ENCODE results near the gene ADD3. TPM values are rescaled to one million over a fixed set of nuclear protein-coding genes. Genes with fewer than 3 reads are reported as not detected.

The ADD3 gene
- total RNA-seq, 1 experiment from 2014 or later = 86.7 TPM

DNA sequence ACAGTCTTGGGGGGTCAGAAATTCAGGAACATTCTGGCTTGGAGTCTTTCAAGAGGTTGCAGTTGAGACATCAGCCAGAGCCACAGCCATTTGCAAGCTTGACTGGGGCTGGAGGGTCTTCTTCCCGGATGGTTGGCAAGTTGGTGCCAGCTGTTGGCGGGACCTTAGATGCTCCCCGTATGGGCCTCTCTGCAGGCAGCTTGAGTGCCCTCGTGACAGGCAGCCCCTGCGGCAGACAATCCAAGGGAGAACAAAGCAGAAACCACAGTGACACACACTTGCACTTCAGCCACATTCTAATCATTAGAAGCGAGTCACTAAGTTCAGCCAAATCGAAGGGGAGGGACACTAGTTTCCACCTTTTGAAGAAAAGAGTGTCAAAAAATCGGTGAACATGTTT, 140.2 kb downstream of the ADD3 start:
- Mint-ChIP-seq H3K27me3 (ENCODE audit: low read depth) (peaks cover 57% of the 10 kb centered on the region), H3K4me3 (no peak overlapping the region), H3K27ac (no peak overlapping the region), H3K9me3 (no peaks in the 10 kb centered on the region), H3K4me1 (peaks cover 3% of the 10 kb centered on the region), H3K36me3 (no peaks in the 10 kb centered on the region)
- CTCF ChIA-PET = interaction anchor here (1.0 kb wide), 1 partner anchor 10 kb away, joined by 4 read pairs; no protein-coding TSS in a partner anchor
- ATAC-seq = no peak
- DNase-seq (ENCODE audit: low spot score) = no peak
- TF ChIP-seq, protein P1, sequence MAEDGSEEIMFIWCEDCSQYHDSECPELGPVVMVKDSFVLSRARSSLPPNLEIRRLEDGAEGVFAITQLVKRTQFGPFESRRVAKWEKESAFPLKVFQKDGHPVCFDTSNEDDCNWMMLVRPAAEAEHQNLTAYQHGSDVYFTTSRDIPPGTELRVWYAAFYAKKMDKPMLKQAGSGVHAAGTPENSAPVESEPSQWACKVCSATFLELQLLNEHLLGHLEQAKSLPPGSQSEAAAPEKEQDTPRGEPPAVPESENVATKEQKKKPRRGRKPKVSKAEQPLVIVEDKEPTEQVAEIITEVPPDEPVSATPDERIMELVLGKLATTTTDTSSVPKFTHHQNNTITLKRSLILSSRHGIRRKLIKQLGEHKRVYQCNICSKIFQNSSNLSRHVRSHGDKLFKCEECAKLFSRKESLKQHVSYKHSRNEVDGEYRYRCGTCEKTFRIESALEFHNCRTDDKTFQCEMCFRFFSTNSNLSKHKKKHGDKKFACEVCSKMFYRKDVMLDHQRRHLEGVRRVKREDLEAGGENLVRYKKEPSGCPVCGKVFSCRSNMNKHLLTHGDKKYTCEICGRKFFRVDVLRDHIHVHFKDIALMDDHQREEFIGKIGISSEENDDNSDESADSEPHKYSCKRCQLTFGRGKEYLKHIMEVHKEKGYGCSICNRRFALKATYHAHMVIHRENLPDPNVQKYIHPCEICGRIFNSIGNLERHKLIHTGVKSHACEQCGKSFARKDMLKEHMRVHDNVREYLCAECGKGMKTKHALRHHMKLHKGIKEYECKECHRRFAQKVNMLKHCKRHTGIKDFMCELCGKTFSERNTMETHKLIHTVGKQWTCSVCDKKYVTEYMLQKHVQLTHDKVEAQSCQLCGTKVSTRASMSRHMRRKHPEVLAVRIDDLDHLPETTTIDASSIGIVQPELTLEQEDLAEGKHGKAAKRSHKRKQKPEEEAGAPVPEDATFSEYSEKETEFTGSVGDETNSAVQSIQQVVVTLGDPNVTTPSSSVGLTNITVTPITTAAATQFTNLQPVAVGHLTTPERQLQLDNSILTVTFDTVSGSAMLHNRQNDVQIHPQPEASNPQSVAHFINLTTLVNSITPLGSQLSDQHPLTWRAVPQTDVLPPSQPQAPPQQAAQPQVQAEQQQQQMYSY (CRISPR knock-in tag; IDR thresholded peaks at IDR 0.05) = no peak
- TF ChIP-seq, protein P2, sequence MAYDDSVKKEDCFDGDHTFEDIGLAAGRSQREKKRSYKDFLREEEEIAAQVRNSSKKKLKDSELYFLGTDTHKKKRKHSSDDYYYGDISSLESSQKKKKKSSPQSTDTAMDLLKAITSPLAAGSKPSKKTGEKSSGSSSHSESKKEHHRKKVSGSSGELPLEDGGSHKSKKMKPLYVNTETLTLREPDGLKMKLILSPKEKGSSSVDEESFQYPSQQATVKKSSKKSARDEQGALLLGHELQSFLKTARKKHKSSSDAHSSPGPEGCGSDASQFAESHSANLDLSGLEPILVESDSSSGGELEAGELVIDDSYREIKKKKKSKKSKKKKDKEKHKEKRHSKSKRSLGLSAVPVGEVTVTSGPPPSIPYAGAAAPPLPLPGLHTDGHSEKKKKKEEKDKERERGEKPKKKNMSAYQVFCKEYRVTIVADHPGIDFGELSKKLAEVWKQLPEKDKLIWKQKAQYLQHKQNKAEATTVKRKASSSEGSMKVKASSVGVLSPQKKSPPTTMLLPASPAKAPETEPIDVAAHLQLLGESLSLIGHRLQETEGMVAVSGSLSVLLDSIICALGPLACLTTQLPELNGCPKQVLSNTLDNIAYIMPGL (CRISPR knock-in tag; IDR thresholded peaks at IDR 0.05) = no peak
- TF ChIP-seq TEAD1 (CRISPR knock-in tag; IDR thresholded peaks at IDR 0.05) = no peak
- POLR2A ChIA-PET = no interaction called here

DNA sequence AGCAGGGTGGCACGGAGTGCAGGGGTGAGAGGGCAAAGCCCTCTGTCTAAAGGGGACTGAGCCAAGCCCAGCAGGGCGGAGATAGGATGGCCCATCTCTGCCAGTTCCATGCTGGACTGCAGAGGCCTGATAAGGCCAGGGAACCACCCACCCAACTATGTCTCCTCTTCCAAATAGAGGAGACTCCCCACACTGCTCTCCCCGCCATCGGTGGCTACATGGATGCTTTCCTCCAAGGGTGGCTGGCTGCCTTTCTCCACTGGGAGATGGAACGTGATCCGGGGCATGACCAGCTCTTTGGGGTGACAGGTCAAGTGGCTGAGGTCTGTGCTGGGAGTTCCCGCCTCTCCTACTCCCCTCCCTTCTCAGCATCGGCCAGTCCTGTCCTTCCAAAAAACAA, 141.5 kb downstream of the ADD3 start:
- Mint-ChIP-seq H3K27ac (no peak overlapping the region), H3K4me3 (no peak overlapping the region), H3K27me3 (ENCODE audit: low read depth) (peaks cover 65% of the 10 kb centered on the region), H3K36me3 (no peaks in the 10 kb centered on the region), H3K9me3 (no peaks in the 10 kb centered on the region), H3K4me1 (peaks cover 13% of the 10 kb centered on the region)
- DNase-seq (ENCODE audit: low spot score) = no peak
- no peak for TF ChIP-seq ZNF317 (CRISPR knock-in tag; IDR thresholded peaks at IDR 0.05; ENCODE audit: borderline replicate concordance, low read depth)
- no peak for TF ChIP-seq SOX15 (CRISPR knock-in tag; IDR thresholded peaks at IDR 0.05)
- TF ChIP-seq, protein P3, sequence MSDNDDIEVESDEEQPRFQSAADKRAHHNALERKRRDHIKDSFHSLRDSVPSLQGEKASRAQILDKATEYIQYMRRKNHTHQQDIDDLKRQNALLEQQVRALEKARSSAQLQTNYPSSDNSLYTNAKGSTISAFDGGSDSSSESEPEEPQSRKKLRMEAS (CRISPR knock-in tag; IDR thresholded peaks at IDR 0.05) = no peak
- no peak for TF ChIP-seq FOXK1 (CRISPR knock-in tag; IDR thresholded peaks at IDR 0.05)
- TF ChIP-seq SMAD4 (CRISPR knock-in tag; IDR thresholded peaks at IDR 0.05) = no peak
- TF ChIP-seq, protein P4, sequence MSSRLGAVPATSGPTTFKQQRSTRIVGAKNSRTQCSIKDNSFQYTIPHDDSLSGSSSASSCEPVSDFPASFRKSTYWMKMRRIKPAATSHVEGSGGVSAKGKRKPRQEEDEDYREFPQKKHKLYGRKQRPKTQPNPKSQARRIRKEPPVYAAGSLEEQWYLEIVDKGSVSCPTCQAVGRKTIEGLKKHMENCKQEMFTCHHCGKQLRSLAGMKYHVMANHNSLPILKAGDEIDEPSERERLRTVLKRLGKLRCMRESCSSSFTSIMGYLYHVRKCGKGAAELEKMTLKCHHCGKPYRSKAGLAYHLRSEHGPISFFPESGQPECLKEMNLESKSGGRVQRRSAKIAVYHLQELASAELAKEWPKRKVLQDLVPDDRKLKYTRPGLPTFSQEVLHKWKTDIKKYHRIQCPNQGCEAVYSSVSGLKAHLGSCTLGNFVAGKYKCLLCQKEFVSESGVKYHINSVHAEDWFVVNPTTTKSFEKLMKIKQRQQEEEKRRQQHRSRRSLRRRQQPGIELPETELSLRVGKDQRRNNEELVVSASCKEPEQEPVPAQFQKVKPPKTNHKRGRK (CRISPR knock-in tag; IDR thresholded peaks at IDR 0.05; ENCODE audit: borderline replicate concordance) = no peak
- no peak for TF ChIP-seq GTF2I (CRISPR knock-in tag; conservative IDR thresholded peaks at IDR 0.05)
- TF ChIP-seq, protein P5, sequence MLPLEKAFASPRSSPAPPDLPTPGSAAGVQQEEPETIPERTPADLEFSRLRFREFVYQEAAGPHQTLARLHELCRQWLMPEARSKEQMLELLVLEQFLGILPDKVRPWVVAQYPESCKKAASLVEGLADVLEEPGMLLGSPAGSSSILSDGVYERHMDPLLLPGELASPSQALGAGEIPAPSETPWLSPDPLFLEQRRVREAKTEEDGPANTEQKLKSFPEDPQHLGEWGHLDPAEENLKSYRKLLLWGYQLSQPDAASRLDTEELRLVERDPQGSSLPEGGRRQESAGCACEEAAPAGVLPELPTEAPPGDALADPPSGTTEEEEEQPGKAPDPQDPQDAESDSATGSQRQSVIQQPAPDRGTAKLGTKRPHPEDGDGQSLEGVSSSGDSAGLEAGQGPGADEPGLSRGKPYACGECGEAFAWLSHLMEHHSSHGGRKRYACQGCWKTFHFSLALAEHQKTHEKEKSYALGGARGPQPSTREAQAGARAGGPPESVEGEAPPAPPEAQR (CRISPR knock-in tag; IDR thresholded peaks at IDR 0.05) = no peak
- no peak for TF ChIP-seq TP53 (CRISPR knock-in tag; IDR thresholded peaks at IDR 0.05)
- TF ChIP-seq, protein P6, sequence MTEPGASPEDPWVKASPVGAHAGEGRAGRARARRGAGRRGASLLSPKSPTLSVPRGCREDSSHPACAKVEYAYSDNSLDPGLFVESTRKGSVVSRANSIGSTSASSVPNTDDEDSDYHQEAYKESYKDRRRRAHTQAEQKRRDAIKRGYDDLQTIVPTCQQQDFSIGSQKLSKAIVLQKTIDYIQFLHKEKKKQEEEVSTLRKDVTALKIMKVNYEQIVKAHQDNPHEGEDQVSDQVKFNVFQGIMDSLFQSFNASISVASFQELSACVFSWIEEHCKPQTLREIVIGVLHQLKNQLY (CRISPR knock-in tag; IDR thresholded peaks at IDR 0.05) = no peak
- no peak for TF ChIP-seq ATF1 (CRISPR knock-in tag; IDR thresholded peaks at IDR 0.05)
- TF ChIP-seq, protein P7, sequence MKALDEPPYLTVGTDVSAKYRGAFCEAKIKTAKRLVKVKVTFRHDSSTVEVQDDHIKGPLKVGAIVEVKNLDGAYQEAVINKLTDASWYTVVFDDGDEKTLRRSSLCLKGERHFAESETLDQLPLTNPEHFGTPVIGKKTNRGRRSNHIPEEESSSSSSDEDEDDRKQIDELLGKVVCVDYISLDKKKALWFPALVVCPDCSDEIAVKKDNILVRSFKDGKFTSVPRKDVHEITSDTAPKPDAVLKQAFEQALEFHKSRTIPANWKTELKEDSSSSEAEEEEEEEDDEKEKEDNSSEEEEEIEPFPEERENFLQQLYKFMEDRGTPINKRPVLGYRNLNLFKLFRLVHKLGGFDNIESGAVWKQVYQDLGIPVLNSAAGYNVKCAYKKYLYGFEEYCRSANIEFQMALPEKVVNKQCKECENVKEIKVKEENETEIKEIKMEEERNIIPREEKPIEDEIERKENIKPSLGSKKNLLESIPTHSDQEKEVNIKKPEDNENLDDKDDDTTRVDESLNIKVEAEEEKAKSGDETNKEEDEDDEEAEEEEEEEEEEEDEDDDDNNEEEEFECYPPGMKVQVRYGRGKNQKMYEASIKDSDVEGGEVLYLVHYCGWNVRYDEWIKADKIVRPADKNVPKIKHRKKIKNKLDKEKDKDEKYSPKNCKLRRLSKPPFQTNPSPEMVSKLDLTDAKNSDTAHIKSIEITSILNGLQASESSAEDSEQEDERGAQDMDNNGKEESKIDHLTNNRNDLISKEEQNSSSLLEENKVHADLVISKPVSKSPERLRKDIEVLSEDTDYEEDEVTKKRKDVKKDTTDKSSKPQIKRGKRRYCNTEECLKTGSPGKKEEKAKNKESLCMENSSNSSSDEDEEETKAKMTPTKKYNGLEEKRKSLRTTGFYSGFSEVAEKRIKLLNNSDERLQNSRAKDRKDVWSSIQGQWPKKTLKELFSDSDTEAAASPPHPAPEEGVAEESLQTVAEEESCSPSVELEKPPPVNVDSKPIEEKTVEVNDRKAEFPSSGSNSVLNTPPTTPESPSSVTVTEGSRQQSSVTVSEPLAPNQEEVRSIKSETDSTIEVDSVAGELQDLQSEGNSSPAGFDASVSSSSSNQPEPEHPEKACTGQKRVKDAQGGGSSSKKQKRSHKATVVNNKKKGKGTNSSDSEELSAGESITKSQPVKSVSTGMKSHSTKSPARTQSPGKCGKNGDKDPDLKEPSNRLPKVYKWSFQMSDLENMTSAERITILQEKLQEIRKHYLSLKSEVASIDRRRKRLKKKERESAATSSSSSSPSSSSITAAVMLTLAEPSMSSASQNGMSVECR (CRISPR knock-in tag; IDR thresholded peaks at IDR 0.05; ENCODE audit: borderline replicate concordance) = no peak
- no peak for TF ChIP-seq NR2C2 (CRISPR knock-in tag; IDR thresholded peaks at IDR 0.05)
- ChIA-PET CTCF (interaction anchor here (1.0 to 1.4 kb wide), 3 partner anchors 11 to 265 kb away, joined by 3 to 9 read pairs (median 4); no protein-coding TSS in a partner anchor), POLR2A (no interaction called here)
- ATAC-seq = no peak

Data from WTC11 (cell line).